Hematopoietic multipotent progenitor cell treated with erythropoietin and hydrocortisone succinate and interleukin-3 and kit ligand, for 17 days (in vitro differentiated cells): ENCODE results near the gene LRRC59.
"Not testable (repeated sequence)": the region's sequence is repeated elsewhere in the genome, so short reads cannot be mapped to it uniquely, and the experiment has no call there.

ENCODE experiments used
- DNase-seq: peaks from one replicate; pipeline ENCODE4 v3.0.0-alpha.2; 2015; ENCODE audit warnings: low spot score

Gene LRRC59

GRCh38 chr17:50424996-50425681, 27.8 kb upstream of the LRRC59 start:
- no peak for DNase-seq

- no peak for DNase-seq
These were observed 27.1 kb upstream of the LRRC59 start for GRCh38 chr17:50424246-50424995.

- no peak for DNase-seq
These were observed 26.3 kb upstream of the LRRC59 start for GRCh38 chr17:50423553-50424159.

- no peak for DNase-seq
These were observed 25.4 kb upstream of the LRRC59 start for GRCh38 chr17:50422738-50423137.

GRCh38 chr17:50421308-50422051, 24.2 kb upstream of the LRRC59 start:
- DNase-seq, result peak; percentile 34

GRCh38 chr17:50420419-50421112, 23.2 kb upstream of the LRRC59 start:
- no peak for DNase-seq

- not testable (repeated sequence) for DNase-seq
These were observed 22.3 kb upstream of the LRRC59 start for GRCh38 chr17:50419577-50419976.

- no peak for DNase-seq
These were observed 17.5 kb upstream of the LRRC59 start for GRCh38 chr17:50414808-50415207.

- no peak for DNase-seq
These were observed 14.9 kb upstream of the LRRC59 start for GRCh38 chr17:50412188-50412732.

GRCh38 chr17:50407921-50408320, 10.6 kb upstream of the LRRC59 start:
- no peak for DNase-seq

- DNase-seq, result no peak
These were observed 9.3 kb upstream of the LRRC59 start for GRCh38 chr17:50406578-50406977.

- not testable (repeated sequence) for DNase-seq
These were observed 8.0 kb upstream of the LRRC59 start for GRCh38 chr17:50405351-50405750.

- DNase-seq, result not testable (repeated sequence)
These were observed 2.3 kb upstream of the LRRC59 start for GRCh38 chr17:50399591-50399990.

- DNase-seq, result not testable (repeated sequence)
These were observed 1.3 kb upstream of the LRRC59 start for GRCh38 chr17:50398672-50399071.

- DNase-seq, result no peak
These were observed 579 bp upstream of the LRRC59 start for GRCh38 chr17:50397919-50398285.

GRCh38 chr17:50396261-50397110, 837 bp downstream of the LRRC59 start:
- peak; percentile 74 for DNase-seq

- DNase-seq, result no peak
These were observed 2.6 kb downstream of the LRRC59 start for GRCh38 chr17:50394711-50395110.

- DNase-seq, result no peak
These were observed 3.6 kb downstream of the LRRC59 start for GRCh38 chr17:50393700-50394099.

GRCh38 chr17:50392621-50393020, 4.7 kb downstream of the LRRC59 start:
- DNase-seq, result no peak

- DNase-seq, result no peak
These were observed 7.8 kb downstream of the LRRC59 start for GRCh38 chr17:50389534-50389933.

GRCh38 chr17:50388728-50389127, 8.6 kb downstream of the LRRC59 start:
- DNase-seq, result no peak
